Measurements from ENCODE around the gene CACNA1G.

The CACNA1G gene

DNA sequence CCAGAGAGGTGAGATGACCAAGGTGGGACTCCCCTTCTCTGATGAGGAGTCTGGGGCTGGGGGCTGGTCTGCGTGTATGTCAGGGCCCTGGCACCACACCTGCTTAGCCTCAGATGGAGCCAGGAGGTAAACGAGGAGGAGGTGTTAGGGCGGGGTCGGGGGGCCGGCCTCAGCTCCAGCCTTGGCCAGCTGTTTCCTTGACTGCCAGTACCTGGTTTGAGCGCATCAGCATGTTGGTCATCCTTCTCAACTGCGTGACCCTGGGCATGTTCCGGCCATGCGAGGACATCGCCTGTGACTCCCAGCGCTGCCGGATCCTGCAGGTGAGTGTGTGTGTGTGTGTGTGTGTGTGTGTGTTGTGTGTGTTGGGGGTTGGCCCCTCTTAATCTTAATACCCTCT is 8.1 kb downstream of the CACNA1G start:
- no peak for DNase-seq (ENCODE audit: low spot score)

DNA sequence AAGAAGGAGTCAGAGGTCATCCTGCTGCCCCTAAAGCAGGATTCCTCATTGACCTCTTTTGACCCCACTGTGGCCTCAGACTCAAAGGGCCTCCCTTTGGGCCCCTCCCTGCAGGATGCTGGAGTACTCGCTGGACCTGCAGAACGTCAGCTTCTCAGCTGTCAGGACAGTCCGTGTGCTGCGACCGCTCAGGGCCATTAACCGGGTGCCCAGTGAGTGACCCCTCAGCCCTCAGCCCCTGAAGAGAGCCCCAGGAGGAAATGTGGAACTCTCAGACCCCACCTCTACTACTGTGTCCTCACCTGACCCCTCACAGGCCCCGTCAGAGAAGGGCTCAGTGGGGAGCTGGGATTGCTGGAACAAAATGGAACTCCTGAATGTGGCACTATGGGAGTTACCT is 9.1 kb downstream of the CACNA1G start:
- DNase-seq (ENCODE audit: low spot score) = no peak

DNA sequence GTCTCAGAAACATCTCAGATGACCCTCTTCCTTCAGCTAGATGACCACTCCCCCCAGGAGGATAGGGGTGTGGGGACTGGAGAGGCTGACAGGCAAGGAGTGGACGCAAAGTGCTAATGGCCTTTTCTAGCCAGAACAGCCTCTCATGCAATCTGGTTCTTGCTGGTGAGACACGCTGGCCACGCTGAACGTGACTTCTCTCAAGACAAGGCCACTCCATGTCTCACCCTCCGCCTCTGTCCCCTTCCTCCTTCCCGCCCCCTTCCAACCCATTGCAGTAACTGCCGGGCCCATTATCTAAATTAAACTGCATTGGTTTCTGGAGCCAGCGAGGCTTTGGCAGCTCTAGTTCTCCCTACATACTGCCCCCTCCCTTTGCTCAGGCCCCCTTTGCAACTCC is 9.5 kb downstream of the CACNA1G start:
- no peak for DNase-seq (ENCODE audit: low spot score)

DNA sequence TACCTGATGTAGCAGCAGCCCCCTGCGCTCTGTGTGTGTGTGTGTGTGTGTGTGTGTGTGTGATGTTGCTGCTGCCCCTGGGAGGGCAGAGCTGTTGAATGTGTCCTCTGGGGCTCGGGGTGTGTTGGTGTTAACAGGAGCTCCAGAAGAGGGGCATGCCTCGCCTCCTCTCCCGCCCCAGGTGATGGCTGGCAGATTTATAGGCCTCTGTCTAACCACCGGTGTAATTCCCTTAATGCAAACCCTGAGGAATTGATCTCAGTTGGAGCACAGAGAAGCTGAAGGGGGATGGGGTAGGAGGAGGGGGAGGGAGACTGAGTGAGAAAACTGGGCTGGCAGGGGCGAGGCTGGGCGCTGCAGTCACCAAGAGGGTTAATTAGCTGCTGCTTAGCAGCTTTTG is 10.0 kb downstream of the CACNA1G start:
- DNase-seq (ENCODE audit: low spot score) = no peak

DNA sequence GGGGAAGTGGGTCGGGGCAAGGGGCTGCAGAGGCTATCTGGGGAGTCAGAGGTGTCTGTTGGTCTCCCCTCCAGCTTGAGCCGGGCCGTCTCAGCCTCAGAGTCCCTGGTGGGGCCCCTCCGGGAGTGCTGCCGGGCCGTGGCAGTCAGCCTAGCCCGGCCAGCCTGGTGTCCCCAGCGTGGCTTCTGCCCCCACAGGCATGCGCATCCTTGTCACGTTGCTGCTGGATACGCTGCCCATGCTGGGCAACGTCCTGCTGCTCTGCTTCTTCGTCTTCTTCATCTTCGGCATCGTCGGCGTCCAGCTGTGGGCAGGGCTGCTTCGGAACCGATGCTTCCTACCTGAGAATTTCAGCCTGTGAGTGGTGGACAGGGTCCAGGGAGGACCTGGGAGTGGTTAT is 11.2 kb downstream of the CACNA1G start:
- DNase-seq (ENCODE audit: low spot score) = no peak

DNA sequence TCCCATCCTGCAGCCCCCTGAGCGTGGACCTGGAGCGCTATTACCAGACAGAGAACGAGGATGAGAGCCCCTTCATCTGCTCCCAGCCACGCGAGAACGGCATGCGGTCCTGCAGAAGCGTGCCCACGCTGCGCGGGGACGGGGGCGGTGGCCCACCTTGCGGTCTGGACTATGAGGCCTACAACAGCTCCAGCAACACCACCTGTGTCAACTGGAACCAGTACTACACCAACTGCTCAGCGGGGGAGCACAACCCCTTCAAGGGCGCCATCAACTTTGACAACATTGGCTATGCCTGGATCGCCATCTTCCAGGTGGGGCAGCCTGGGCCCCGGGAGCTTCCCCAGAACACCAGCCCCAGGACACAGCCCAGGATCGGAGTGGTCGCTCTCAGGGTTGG is 12.0 kb downstream of the CACNA1G start:
- no peak for DNase-seq (ENCODE audit: low spot score)

DNA sequence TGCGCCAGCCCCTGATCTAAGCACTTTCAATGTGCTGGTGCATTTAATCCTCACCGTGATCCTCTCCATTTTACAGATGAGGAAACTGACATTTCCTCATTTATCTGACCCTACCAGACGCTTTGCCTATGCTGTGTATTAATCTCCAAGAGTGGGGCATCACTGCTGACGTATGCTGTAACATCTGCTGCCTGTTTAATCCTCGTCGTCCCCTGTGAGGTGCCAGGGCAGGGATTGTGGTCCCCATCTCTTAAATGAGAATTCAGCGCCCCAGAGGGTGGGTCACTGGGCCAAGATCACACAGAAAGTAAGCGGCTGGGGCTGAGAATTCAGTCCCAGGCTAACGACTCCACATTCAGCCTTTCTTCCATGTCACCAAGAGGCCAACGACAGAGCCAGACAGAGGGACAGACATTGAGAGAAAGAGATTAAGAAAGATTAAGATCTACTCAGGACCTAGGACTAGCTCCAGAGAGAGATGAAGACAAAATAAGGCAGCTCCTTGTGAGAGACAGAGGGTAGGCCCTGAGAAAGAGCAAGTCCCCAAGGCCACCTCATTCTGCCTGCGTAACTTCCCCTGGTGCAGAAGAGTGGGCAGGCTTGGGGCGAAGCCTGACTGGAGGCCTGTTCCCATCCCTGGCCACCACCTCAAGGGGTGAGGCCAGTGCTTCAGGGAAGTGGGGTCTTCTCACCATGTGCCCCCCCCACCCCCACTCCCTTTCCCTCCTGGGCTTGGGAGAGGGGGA is 13.5 kb downstream of the CACNA1G start:
- DNase-seq (ENCODE audit: low spot score) = no peak

DNA sequence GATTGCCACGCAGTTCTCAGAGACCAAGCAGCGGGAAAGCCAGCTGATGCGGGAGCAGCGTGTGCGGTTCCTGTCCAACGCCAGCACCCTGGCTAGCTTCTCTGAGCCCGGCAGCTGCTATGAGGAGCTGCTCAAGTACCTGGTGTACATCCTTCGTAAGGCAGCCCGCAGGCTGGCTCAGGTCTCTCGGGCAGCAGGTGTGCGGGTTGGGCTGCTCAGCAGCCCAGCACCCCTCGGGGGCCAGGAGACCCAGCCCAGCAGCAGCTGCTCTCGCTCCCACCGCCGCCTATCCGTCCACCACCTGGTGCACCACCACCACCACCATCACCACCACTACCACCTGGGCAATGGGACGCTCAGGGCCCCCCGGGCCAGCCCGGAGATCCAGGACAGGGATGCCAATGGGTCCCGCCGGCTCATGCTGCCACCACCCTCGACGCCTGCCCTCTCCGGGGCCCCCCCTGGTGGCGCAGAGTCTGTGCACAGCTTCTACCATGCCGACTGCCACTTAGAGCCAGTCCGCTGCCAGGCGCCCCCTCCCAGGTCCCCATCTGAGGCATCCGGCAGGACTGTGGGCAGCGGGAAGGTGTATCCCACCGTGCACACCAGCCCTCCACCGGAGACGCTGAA is 15.2 kb downstream of the CACNA1G start:
- DNase-seq (ENCODE audit: low spot score) = no peak

DNA sequence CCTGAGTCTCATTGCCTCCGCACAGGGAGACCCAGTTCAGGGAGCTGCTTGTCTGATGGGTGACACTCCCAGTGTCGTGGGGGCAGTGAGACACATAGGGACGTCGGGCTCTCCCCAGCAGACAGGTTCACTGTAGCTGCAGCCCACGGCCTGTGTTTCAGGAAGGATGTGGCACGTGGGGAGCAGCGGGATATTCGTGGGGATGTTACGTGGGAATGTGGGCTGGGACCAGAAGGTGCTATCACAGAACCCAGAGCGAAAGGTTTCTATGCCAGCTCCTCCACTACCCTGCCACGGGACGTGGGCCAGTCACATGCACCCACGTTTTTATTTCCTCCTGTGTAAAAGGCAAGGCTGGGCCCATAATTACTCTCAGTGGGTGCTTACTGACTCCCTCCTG is 16.3 kb downstream of the CACNA1G start:
- DNase-seq (ENCODE audit: low spot score) = no peak

DNA sequence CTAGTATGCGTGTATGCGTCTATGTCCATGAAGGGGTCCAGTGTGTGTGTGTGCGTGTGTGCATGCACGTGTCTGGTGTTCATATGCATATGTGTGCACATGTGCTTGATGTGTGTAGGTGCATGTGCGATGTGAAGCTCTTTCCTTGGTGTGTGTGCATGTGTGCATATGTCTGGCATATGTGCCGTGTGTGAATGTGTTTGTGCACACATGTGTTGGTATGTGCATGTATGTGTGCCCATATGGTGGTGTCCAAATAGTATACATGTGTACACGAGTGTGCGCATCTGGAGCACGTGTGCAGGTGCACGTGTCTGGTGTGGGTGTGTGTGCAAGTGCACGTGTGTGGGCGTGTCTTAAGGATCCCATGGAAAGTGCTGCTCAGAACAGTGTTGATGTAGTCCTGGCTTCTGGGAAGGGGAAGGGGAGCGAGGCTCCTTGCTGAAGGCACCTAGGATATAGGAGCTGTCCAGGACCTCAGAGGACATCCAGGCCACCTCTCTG is 17.0 kb downstream of the CACNA1G start:
- DNase-seq (ENCODE audit: low spot score) = no peak

DNA sequence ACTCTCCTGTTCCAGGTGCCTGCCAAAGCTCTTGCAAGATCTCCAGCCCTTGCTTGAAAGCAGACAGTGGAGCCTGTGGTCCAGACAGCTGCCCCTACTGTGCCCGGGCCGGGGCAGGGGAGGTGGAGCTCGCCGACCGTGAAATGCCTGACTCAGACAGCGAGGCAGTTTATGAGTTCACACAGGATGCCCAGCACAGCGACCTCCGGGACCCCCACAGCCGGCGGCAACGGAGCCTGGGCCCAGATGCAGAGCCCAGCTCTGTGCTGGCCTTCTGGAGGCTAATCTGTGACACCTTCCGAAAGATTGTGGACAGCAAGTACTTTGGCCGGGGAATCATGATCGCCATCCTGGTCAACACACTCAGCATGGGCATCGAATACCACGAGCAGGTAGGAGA is 17.7 kb downstream of the CACNA1G start:
- no peak for DNase-seq (ENCODE audit: low spot score)

DNA sequence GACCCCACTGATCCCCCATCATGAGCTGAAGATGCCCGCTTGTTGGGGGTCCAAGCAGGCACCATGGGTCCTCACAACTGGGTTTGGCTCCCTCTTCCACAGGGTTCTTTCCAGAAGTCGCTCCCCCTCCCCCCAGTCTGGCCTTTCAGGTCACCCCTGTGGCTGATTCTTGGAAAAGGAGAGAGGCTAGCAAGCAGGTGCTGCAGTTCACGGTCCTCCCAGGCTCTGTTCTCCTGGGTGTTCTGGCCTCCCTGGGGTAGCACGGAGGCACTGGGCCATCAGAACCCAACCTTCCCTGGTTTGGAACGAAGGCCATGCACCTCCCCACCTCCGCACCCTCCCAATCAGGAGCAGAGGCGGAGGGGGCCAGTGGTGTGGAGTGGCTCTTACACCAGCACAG is 18.9 kb downstream of the CACNA1G start:
- no peak for DNase-seq (ENCODE audit: low spot score)

DNA sequence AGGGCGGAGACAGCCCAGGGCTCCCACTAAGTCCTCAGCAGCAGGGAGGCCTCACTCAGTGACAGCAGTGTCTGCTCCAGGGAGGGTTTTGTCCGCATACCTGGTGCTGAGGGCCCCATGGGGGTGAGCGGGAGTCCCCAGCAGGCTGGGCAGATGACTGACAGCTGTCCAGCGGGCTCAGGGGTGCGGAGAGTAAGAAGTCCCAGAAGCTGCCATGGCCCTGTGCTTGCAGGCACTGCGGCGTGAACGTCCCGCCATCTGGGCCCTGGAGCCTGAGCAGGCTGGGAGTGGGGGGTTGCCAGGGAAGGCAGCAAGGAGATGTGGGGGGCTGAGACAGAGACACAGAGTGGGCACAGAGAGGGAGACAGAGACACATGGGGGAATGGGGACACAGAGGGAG is 20.1 kb downstream of the CACNA1G start:
- no peak for DNase-seq (ENCODE audit: low spot score)

DNA sequence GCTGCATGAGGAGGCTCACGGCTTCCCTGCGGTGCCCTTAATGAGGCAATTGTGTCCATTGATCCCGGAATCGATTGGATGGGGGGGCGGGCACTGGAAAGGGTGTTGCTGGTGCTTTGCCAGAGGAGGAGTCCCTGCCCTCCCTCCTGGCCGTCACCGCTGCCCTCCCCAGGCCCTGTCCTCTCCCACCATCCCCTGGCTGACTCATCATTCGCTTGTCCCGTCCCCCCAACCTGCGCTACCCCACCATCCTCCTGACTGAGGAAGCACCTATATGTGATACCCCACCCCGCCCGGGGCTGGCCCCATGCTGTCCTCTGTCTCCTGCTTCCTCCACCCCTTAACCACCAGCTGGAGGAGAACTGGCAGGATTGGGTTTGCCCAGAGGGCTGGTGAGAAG is 20.8 kb downstream of the CACNA1G start:
- no peak for DNase-seq (ENCODE audit: low spot score)

DNA sequence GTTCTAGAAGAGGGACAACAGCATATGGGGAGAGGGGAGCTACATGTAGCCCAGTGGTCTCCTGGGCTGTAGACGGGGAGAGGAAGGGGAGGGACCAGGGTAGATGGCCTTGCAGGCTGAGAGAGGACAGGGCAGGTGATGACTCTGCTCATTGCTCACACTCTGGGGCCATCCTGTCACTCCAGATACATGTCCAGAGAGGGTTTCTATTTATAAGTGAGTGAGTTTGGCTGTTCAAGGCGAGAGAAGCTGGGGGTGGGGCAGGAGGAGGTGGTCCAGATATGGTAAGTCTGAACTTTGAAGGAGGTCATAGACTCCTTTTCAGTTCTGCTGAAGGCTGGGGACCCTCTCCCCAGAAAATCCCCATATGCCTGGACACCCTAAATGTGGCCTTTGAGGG is 22.2 kb downstream of the CACNA1G start:
- DNase-seq (ENCODE audit: low spot score) = no peak

DNA sequence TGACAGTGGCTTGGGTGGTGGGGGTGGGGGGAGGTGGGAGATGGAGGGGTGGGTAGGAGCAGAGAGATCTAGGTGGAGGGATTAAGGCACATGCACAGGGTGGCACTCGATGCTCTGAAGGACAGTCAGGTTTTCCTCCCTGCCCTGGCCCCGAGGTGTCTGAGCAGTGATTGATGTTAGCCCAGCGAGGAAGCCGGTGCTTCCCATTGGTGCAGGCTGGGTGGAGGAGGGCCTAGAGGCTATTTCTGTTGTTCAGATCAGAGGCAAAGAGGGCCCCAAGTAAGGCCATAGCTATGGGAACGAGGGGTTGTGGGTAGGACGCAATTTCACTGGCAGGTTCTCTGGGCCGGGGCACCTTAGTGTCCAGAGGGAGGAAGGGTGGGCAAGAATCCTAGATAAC is 23.1 kb downstream of the CACNA1G start:
- DNase-seq (ENCODE audit: low spot score) = no peak

DNA sequence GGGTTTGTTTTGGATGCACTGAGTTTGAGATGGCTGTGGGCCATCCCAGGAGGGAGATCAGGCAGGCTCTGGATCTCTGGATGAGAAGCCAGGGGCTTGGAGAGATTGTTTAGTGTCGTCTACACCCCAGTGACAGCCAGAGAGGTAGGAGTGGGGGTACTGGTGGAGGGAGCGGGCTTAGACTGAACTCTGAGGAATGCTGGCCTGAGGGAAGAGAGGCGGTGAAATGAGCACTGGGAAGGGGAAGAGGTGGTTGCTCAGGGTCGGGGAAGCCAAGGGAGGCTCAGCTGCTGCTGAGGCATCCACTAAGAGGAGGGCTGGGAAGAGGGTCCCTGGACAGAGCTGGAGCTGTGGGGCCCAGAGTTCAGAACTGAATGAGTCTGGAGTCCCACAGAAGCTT is 23.6 kb downstream of the CACNA1G start:
- no peak for DNase-seq (ENCODE audit: low spot score)

DNA sequence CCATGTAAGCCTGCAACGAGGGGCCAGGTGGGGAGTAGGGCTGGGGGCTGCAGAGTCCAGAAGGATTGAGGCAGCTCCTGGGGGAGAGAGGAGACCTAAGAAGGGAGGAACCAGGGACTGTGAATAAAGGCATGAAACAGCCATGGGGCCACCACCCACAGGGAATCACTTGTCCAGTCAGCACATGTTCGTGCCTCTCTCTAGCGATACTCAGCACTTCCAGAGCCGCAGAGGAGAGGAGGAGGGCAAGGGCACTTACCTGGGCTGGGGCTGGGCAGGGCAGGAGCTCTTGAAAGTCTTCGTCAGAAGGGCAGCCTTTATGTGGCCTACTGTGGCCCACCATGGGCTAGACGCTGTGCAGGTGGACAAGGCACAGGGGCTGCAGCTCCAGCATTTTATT is 24.2 kb downstream of the CACNA1G start:
- DNase-seq (ENCODE audit: low spot score) = no peak

DNA sequence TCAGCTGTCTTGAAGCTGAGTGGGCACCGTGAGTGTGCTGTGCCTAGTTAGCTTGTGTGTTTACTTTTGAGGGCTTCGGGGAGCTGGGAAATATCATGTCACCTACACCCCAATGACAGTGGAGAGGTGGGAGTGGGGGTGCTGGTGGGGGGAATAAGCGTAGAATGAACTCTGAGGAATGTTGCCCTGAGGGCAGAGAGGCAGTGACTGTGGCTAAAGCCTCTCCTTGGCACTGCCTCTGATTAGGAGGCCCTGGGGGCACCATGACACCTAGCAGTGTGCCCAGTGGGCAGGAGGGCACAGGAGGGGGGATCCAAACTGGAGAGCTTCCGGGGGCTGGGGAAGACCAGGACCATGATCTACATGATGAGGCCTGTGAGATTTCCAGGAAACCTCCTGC is 24.8 kb downstream of the CACNA1G start:
- DNase-seq (ENCODE audit: low spot score) = no peak

DNA sequence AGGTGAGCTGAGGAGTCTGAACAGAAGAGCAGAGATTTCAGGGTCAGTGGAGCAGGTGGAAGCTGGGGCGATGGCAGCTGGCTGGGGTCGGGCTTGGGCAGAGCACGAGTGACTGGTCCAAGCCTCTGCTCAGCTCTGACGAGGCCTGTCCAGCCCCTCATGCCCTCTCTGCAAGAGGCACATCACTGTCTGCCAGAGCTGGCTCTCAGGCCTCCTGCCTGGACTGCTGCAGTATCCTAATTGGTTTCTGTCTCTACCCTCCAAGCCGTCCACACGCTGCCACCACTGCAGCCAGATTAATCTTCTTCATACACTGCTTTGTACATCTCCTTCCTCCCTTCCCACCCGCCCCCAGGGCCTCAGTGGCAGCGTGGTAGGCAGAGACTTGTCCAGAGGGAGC is 25.4 kb downstream of the CACNA1G start:
- DNase-seq (ENCODE audit: low spot score) = no peak

DNA sequence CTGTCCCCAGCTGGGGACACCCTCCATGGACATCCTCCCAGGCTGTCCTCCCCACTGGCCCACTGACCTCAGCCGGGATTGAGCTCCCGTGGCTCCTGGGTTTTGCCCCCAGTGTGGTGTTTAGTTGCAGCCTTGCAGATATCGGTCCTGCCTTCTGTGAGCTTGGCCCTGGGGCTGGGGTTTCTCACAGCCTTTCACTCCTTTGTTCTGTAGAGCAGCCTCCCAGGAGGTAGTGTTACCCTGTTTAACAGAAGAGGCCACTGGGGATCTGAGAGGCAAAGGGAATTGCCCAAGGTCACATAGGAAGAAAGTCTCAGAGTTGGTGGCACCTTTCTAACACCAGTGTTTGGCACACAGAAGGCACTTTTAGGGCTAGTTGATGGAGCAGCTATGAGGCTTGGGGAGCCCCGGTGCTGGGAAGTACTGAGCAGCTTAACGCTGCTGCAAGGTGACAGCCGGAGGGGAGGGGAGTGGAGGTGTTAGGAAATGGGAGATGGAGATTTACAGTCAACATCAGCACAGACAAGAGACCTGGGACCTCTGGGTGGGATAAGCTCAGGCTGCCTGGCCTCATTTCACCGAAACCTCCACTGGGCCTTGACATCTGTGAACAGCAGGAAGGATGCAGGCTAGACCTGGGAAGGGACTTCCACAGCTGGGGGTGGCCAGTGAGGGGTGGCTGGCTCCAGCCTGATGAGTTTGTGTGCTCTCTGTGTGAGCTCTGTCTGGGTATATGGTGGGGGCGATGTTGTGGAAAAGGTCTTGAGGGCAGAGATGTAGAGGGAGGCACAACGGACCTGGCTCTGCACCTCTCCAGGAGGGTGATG is 26.1 kb downstream of the CACNA1G start:
- no peak for DNase-seq (ENCODE audit: low spot score)

DNA sequence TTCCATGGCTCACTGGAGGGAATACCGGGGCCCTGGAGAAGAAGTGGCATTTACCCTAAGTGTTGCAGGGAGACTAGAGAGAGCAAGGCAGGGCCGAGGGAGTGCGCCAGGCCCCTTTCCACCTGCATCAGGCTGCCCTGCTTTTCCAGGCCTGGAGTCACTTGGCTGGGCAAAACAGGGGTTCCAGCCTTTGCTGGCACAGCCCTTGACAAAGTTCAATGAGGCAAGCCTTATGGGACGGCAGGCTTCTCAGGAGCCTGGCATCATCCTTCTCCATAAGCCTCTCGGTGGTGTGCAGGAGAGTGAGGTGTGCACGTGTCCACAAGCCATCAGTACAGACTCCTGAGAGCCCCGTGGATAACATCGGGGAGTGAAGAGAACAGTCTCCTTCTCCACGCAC is 27.1 kb downstream of the CACNA1G start:
- DNase-seq (ENCODE audit: low spot score) = no peak

All from Ammon's horn (tissue), 1 donor.